MM.1S (cell line): ENCODE data around the gene ACD.

Experiments
- DNase-seq: peaks from one replicate; pipeline ENCODE4 v3.0.0-alpha.2; 2015
- H2AFZ ChIP-seq: fragments of 300-600 bp; sonication (generic); 2 replicates; pipeline ENCODE4 v1.6.0; 2016; ENCODE audit warnings: antibody characterized with exemption, low read length
- H3F3A ChIP-seq: fragments of 300-600 bp; sonication (generic); 2 replicates; pipeline ENCODE4 v1.6.1; 2016; ENCODE audit warnings: mild to moderate bottlenecking, antibody characterized with exemption, low read length, moderate library complexity, mixed read lengths; ENCODE audit not compliant: insufficient read depth
- H3K27ac ChIP-seq: fragments of 300-600 bp; sonication (generic); 2 replicates; pipeline ENCODE4 v1.5.1; 2016; ENCODE audit warnings: mild to moderate bottlenecking, low read length
- H3K27me3 ChIP-seq: fragments of 300-600 bp; sonication (generic); replicated peaks from 2 replicates; pipeline ENCODE4 v1.6.0; 2016; ENCODE audit warnings: low read length; ENCODE audit not compliant: insufficient read depth
- H3K36me3 ChIP-seq: fragments of 300-600 bp; sonication (generic); replicated peaks from 2 replicates; pipeline ENCODE4 v1.6.1; 2016; ENCODE audit warnings: mild to moderate bottlenecking, low read length, mixed read lengths; ENCODE audit not compliant: insufficient read depth
- H3K4me1 ChIP-seq: fragments of 300-600 bp; sonication (generic); 2 replicates; pipeline ENCODE4 v1.6.1; 2016; ENCODE audit warnings: low read length, mixed read lengths
- H3K4me2 ChIP-seq: fragments of 300-600 bp; sonication (generic); 2 replicates; pipeline ENCODE4 v1.6.0; 2016; ENCODE audit warnings: low read depth, low read length
- H3K4me3 ChIP-seq: fragments of 300-600 bp; sonication (generic); 2 replicates; pipeline ENCODE4 v1.5.1; 2016; ENCODE audit warnings: low read length, mixed read lengths
- H3K79me2 ChIP-seq: fragments of 300-600 bp; sonication (generic); 2 replicates; pipeline ENCODE4 v1.6.1; 2016; ENCODE audit warnings: mixed run types, low read length, mixed read lengths
- H3K9ac ChIP-seq: fragments of 300-600 bp; sonication (generic); 2 replicates; pipeline ENCODE4 v1.6.1; 2016; ENCODE audit warnings: low read length, mixed read lengths
- H3K9me2 ChIP-seq: fragments of 300-600 bp; sonication (generic); replicated peaks from 2 replicates; pipeline ENCODE4 v1.6.1; 2016; ENCODE audit warnings: mild to moderate bottlenecking, low read length, mixed read lengths; ENCODE audit not compliant: insufficient read depth
- H3K9me3 ChIP-seq: fragments of 300-600 bp; sonication (generic); replicated peaks from 2 replicates; pipeline ENCODE4 v1.6.1; 2016; ENCODE audit warnings: mild to moderate bottlenecking, low read length, mixed read lengths; ENCODE audit not compliant: insufficient read depth
- H4K20me1 ChIP-seq: fragments of 300-600 bp; sonication (generic); 2 replicates; pipeline ENCODE4 v1.6.1; 2016; ENCODE audit warnings: mild to moderate bottlenecking, low read length, moderate library complexity, mixed read lengths; ENCODE audit not compliant: insufficient read depth
- CTCF ChIP-seq: fragments of 300-600 bp; sonication (generic); IDR thresholded peaks from 2 replicates; pipeline ENCODE4 v1.5.1; 2016; ENCODE audit warnings: antibody characterized with exemption, low read length, mixed read lengths
- EZH2 ChIP-seq: fragments of 300-600 bp; sonication (generic); optimal IDR thresholded peaks from 2 replicates; pipeline ENCODE3; 2017; ENCODE audit warnings: low read depth, mild to moderate bottlenecking, antibody characterized with exemption, low read length, mixed read lengths
- EZH2phosphoT487 ChIP-seq: fragments of 300-600 bp; sonication (generic); IDR thresholded peaks from 2 replicates; pipeline ENCODE4 v1.6.1; 2018; ENCODE audit warnings: antibody characterized with exemption, low read length

ACD gene

GRCh38 chr16:67636713-67637112 lies 23.3 kb downstream of the ACD start:
- peaks cover 10% of the 10 kb centered on the region for H3K36me3 ChIP-seq
- peaks cover 15% of the 10 kb centered on the region for H3K79me2 ChIP-seq
- H3K9me3 ChIP-seq, result no peaks in the 10 kb centered on the region

GRCh38 chr16:67632415-67633172 lies 27.5 kb downstream of the ACD start:
- Histone ChIP-seq H3K9me2 (no peaks in the 10 kb centered on the region), H3K27ac (no peak overlapping the region), H3K4me1 (no peaks in the 10 kb centered on the region), H4K20me1 (no peaks in the 10 kb centered on the region), H3K36me3 (peaks cover 9% of the 10 kb centered on the region; the same call in 1 of the 2 replicates), H3K9ac (no peak overlapping the region), H2AFZ (no peak overlapping the region), H3K9me3 (no peaks in the 10 kb centered on the region), H3K4me2 (no peak overlapping the region), H3K4me3 (no peak overlapping the region), H3K79me2 (peaks cover 20% of the 10 kb centered on the region), H3F3A (no peaks in the 10 kb centered on the region), H3K27me3 (no peaks in the 10 kb centered on the region)
- TF ChIP-seq EZH2phosphoT487 (no peak), CTCF (no peak), EZH2 (no peak)
- DNase-seq, result no peak

More at GRCh38 chr16:67636713-67637112, 23.3 kb downstream of the ACD start:
- Histone ChIP-seq H3K4me2 (no peak overlapping the region), H3K9me2 (no peaks in the 10 kb centered on the region), H3K4me3 (no peak overlapping the region), H3K27me3 (no peaks in the 10 kb centered on the region), H4K20me1 (no peaks in the 10 kb centered on the region), H3K27ac (no peak overlapping the region), H3K4me1 (no peaks in the 10 kb centered on the region), H3K9ac (no peak overlapping the region), H2AFZ (no peak overlapping the region), H3F3A (no peaks in the 10 kb centered on the region)
- TF ChIP-seq EZH2 (no peak), EZH2phosphoT487 (no peak), CTCF (no peak)
- DNase-seq, result no peak

- Histone ChIP-seq H3K9ac (no peak overlapping the region), H3K36me3 (0 out of 2 replicates have a peak, but pooled peaks cover 8% of the 10 kb centered on the region), H3K79me2 (peaks cover 14% of the 10 kb centered on the region), H3K4me3 (no peak overlapping the region), H3K9me2 (no peaks in the 10 kb centered on the region), H3K4me2 (no peak overlapping the region), H3K9me3 (no peaks in the 10 kb centered on the region), H3K27me3 (no peaks in the 10 kb centered on the region), H3K27ac (no peak overlapping the region), H3K4me1 (no peaks in the 10 kb centered on the region), H3F3A (no peaks in the 10 kb centered on the region), H4K20me1 (no peaks in the 10 kb centered on the region), H2AFZ (no peak overlapping the region)
- TF ChIP-seq EZH2 (no peak), CTCF (no peak), EZH2phosphoT487 (no peak)
- DNase-seq, result no peak
These were observed 31.8 kb downstream of the ACD start for GRCh38 chr16:67628216-67628615.
